ENCODE data around the gene SOWAHB. TPM values are rescaled to one million over a fixed set of nuclear protein-coding genes. Genes with fewer than 3 reads are reported as not detected.

Gene SOWAHB
- total RNA-seq, 2 experiments from 2014 or later = not detected

- Mint-ChIP-seq H3K4me3 (no peak overlapping the region), H3K27ac (no peak overlapping the region), H3K36me3 (ENCODE audit: low read depth) (no peaks in the 10 kb centered on the region), H3K27me3 (peaks cover 14% of the 10 kb centered on the region), H3K4me1 (no peaks in the 10 kb centered on the region), H3K9me3 (peaks cover 2% of the 10 kb centered on the region)
- no peak for DNase-seq
- ChIA-PET POLR2A (no interaction called here), CTCF (no interaction called here)
Observed at GRCh38 chr4:76905521-76905920, 7.6 kb upstream of the SOWAHB start.

DNA sequence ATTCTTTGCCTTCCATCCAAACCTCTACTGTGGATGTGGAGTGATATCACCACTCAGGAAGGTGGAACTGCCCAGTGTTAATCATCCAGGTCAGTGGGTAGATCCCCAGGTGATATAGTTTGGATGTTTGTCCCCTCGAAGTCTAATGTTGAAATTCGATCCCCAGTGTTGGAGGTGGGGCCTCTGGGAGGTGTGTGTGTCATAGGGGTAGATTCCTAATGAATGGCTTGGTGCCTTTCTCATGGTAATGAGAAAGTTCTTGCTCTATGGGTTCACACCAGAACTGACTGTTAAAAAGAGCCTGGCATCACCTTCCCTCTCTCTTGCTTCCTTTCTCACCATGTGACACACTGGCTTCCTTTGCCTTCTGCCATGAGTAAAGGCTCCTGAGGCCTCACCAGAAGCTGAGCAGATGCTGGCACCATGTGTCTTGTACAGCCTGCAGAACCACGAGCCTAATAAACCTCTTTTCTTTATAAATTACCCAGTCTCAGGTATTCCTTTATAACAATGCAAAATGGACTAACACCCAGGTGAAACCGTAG lies 6.8 kb upstream of the SOWAHB start:
- Mint-ChIP-seq H3K4me3 (no peak overlapping the region), H3K27ac (no peak overlapping the region), H3K27me3 (peaks cover 17% of the 10 kb centered on the region), H3K4me1 (no peaks in the 10 kb centered on the region), H3K36me3 (ENCODE audit: low read depth) (no peaks in the 10 kb centered on the region), H3K9me3 (peaks cover 2% of the 10 kb centered on the region)
- POLR2A ChIA-PET = no interaction called here
- no peak for DNase-seq
- CTCF ChIA-PET = no interaction called here

- Mint-ChIP-seq H3K36me3 (ENCODE audit: low read depth) (no peaks in the 10 kb centered on the region), H3K27me3 (peaks cover 26% of the 10 kb centered on the region), H3K4me1 (peaks cover 11% of the 10 kb centered on the region), H3K27ac (no peak overlapping the region), H3K9me3 (peaks cover 2% of the 10 kb centered on the region), H3K4me3 (no peak overlapping the region)
- no peak for DNase-seq
- POLR2A ChIA-PET = no interaction called here
- CTCF ChIA-PET = no interaction called here
Observed at GRCh38 chr4:76902233-76902890, 4.4 kb upstream of the SOWAHB start.

GRCh38 chr4:76898949-76899645 lies 1.2 kb upstream of the SOWAHB start:
- Mint-ChIP-seq H3K36me3 (ENCODE audit: low read depth) (no peaks in the 10 kb centered on the region), H3K4me1 (peaks cover 11% of the 10 kb centered on the region), H3K4me3 (no peak overlapping the region), H3K9me3 (no peaks in the 10 kb centered on the region), H3K27me3 (peaks cover 44% of the 10 kb centered on the region), H3K27ac (no peak overlapping the region)
- CTCF ChIA-PET = no interaction called here
- DNase-seq = no peak
- POLR2A ChIA-PET = no interaction called here

DNA sequence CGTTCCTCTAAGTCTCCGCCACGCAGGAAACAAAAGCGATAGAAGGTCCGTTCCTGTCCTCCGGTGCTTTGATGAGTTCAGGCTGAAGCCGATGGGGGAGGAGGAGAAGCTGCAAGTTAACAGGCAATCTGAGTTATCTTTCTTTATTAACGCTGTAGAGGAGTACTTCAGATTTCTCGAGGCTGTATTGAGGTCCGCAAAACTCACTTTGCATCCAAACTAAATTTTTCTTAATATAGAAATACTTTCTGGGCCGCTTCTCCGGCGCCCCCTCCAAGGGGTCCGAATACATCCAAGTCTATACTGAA lies 395 bp upstream of the SOWAHB start:
- no peak for DNase-seq
- peaks cover 47% of the 10 kb centered on the region for H3K27me3 Mint-ChIP-seq
- ChIA-PET CTCF (no interaction called here), POLR2A (no interaction called here)
- peak overlapping the region; percentile 25 for H3K4me3 Mint-ChIP-seq
- no peak overlapping the region for H3K27ac Mint-ChIP-seq
- peaks cover 11% of the 10 kb centered on the region for H3K4me1 Mint-ChIP-seq
- H3K36me3 Mint-ChIP-seq (ENCODE audit: low read depth) = no peaks in the 10 kb centered on the region
- H3K9me3 Mint-ChIP-seq = no peaks in the 10 kb centered on the region

DNA sequence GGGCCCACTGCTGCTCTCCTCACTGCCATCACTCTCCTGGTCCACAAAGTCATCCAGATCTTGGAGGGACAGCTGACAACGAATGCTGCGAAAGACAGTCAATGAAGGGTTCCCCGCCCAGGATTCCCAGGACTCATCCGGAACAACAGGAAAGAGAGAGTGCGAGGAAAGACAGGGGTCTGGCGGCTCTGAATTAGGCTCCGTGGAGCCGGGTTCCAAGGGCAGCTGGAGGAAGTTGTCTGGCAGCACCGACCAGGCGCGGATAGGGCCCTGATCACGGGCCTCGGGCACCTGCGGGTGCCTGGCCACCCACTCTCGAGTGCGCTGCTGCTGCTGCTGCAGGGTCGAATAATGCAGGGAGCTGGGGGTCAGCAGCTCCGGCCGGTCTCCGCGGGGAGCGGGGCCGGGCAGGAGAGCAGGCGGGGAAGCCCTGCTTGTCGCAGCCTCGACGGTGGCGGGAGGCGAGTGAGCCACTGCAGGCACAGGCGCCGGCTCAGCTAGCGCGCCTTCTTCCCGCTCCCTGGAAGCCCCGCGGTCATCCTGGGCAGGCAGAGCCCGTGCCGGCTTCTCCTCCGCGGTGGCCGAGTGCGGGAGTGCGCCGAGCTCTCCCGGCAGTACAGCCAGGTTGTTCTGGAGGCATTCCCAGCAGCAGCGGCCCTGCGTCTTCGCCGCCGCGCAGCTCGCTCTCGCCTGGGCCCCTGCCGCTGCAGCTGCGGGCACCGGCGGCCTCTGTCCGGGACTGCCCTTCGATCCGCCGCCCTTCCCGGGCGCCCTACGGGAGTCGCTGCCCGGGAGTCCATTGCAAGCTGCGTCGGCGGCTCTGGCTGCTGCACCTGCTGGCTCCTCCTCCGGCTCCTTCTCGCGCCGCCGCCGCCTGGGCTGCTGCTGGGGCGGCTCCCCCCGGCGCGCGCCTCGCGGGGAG lies 1.1 kb downstream of the SOWAHB start:
- ChIA-PET POLR2A (no interaction called here), CTCF (no interaction called here)
- DNase-seq = no peak
- H3K36me3 Mint-ChIP-seq (ENCODE audit: low read depth) = no peaks in the 10 kb centered on the region
- no peak overlapping the region for H3K27ac Mint-ChIP-seq
- no peak overlapping the region for H3K4me3 Mint-ChIP-seq
- H3K4me1 Mint-ChIP-seq = peaks cover 11% of the 10 kb centered on the region
- no peaks in the 10 kb centered on the region for H3K9me3 Mint-ChIP-seq
- H3K27me3 Mint-ChIP-seq = peaks cover 59% of the 10 kb centered on the region

DNA sequence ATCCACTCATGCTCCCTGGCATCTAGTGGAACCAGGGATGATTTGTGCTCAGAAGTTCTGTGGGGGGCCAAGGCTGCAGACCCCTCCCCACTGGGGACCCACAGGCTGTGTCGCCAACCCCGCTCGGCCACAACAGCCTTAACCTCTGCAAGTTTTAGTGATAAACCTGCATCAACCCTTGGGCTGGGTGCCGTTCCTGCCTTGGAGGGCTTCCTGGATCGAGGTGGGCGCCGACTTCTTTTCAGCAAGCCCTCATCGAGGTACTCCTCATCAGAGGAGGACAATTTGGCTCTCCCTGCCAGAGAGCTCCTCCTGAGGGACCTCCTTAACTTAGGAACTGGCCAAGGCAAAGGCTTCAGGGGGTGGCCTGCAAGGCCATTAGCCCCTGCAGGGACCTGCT lies 1.9 kb downstream of the SOWAHB start:
- Mint-ChIP-seq H3K9me3 (no peaks in the 10 kb centered on the region), H3K36me3 (ENCODE audit: low read depth) (no peaks in the 10 kb centered on the region), H3K4me3 (no peak overlapping the region), H3K27ac (no peak overlapping the region), H3K27me3 (peaks cover 64% of the 10 kb centered on the region), H3K4me1 (peaks cover 11% of the 10 kb centered on the region)
- no peak for DNase-seq
- ChIA-PET POLR2A (no interaction called here), CTCF (no interaction called here)

- POLR2A ChIA-PET = no interaction called here
- CTCF ChIA-PET = no interaction called here
- H3K4me3 Mint-ChIP-seq = no peak overlapping the region
- H3K4me1 Mint-ChIP-seq = peaks cover 11% of the 10 kb centered on the region
- H3K36me3 Mint-ChIP-seq (ENCODE audit: low read depth) = no peaks in the 10 kb centered on the region
- H3K27ac Mint-ChIP-seq = no peak overlapping the region
- H3K27me3 Mint-ChIP-seq = peaks cover 67% of the 10 kb centered on the region
- H3K9me3 Mint-ChIP-seq = no peaks in the 10 kb centered on the region
- DNase-seq = no peak
Observed at GRCh38 chr4:76895619-76896018, 2.3 kb downstream of the SOWAHB start.

GRCh38 chr4:76894537-76895255 lies 3.2 kb downstream of the SOWAHB start:
- Mint-ChIP-seq H3K4me1 (peaks cover 11% of the 10 kb centered on the region), H3K36me3 (ENCODE audit: low read depth) (no peaks in the 10 kb centered on the region), H3K9me3 (no peaks in the 10 kb centered on the region), H3K4me3 (no peak overlapping the region), H3K27me3 (peaks cover 60% of the 10 kb centered on the region), H3K27ac (no peak overlapping the region)
- DNase-seq = no peak
- ChIA-PET CTCF (no interaction called here), POLR2A (no interaction called here)

DNA sequence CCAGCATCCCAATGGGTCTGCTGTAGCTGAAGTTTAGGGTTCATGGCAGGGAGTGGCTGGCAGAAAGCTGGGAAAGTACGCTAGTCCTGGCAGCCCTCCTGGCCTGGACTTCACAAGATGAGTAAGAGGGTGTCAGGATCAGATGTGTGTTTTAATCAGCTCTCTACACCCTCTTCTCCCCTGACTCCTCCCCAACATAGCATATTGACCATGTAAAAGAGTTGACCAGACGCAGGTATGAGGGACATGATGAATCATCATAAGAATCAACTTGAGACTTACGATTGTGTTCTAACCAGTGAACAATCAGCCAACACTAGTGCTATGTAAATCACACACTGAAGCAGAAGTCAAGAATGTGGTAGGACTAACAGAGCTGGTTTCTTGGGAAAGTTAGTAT lies 5.3 kb downstream of the SOWAHB start:
- no peak for DNase-seq
- Mint-ChIP-seq H3K4me1 (no peaks in the 10 kb centered on the region), H3K27ac (no peak overlapping the region), H3K36me3 (ENCODE audit: low read depth) (no peaks in the 10 kb centered on the region), H3K4me3 (no peak overlapping the region), H3K9me3 (no peaks in the 10 kb centered on the region), H3K27me3 (peaks cover 44% of the 10 kb centered on the region)
- ChIA-PET CTCF (no interaction called here), POLR2A (no interaction called here)

- Mint-ChIP-seq H3K27me3 (peaks cover 42% of the 10 kb centered on the region), H3K27ac (no peak overlapping the region), H3K4me1 (no peaks in the 10 kb centered on the region), H3K9me3 (no peaks in the 10 kb centered on the region), H3K4me3 (no peak overlapping the region), H3K36me3 (ENCODE audit: low read depth) (no peaks in the 10 kb centered on the region)
- no peak for DNase-seq
- CTCF ChIA-PET = no interaction called here
- POLR2A ChIA-PET = no interaction called here
Observed at GRCh38 chr4:76892001-76892400, 5.9 kb downstream of the SOWAHB start.

- CTCF ChIA-PET = no interaction called here
- POLR2A ChIA-PET = no interaction called here
- H3K27me3 Mint-ChIP-seq = peaks cover 13% of the 10 kb centered on the region
- H3K36me3 Mint-ChIP-seq (ENCODE audit: low read depth) = no peaks in the 10 kb centered on the region
- no peak for DNase-seq
- H3K27ac Mint-ChIP-seq = no peak overlapping the region
- no peaks in the 10 kb centered on the region for H3K4me1 Mint-ChIP-seq
- no peak overlapping the region for H3K4me3 Mint-ChIP-seq
- H3K9me3 Mint-ChIP-seq = no peaks in the 10 kb centered on the region
Observed at GRCh38 chr4:76886848-76887441, 11.0 kb downstream of the SOWAHB start.

DNA sequence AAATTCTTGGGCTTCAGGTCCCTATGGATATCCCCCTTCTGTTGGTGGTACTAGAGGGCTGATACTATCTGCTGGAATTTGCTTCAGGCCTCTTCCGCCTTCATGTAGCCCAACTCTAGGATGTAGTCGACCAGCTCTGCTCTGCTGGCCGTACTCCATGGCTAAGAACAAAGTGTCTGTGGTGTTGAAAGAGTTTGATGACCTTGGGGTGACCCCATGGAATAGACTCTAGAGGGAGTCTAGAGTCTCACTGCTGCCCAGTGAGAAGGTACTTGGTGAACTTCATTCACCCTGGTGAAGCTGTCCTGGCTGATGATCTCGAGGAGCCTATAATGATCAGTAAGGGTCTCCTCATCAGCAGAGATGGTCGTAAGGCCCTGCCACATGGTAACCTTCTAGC lies 11.7 kb downstream of the SOWAHB start:
- Mint-ChIP-seq H3K27me3 (peaks cover 13% of the 10 kb centered on the region), H3K9me3 (no peaks in the 10 kb centered on the region), H3K27ac (no peak overlapping the region), H3K4me3 (no peak overlapping the region), H3K36me3 (ENCODE audit: low read depth) (no peaks in the 10 kb centered on the region), H3K4me1 (no peaks in the 10 kb centered on the region)
- CTCF ChIA-PET = no interaction called here
- POLR2A ChIA-PET = interaction anchor here (0.6 kb wide), 1 partner anchor 442 kb away, joined by 3 read pairs; no protein-coding TSS in a partner anchor
- DNase-seq = no peak

Data from activated CD4-positive, alpha-beta memory T cell treated with anti-CD3 and anti-CD28 coated beads, Interleukin-2, amount 10 ng/mL, durations not matched to agents 7 days and 5 days (primary cell).